H9 (cell line): Measurements from ENCODE around the gene DNAH8. TPM values are rescaled to one million over a fixed set of nuclear protein-coding genes. Genes with fewer than 3 reads are reported as not detected.

Source experiments
- DNase-seq: peaks from one replicate; pipeline ENCODE4 v3.0.0-alpha.2; 2017
- H2AFZ ChIP-seq: one replicate; pipeline ENCODE4 v1.6.1; 2013; ENCODE audit warnings: mild to moderate bottlenecking, low read length, control low read depth, moderate library complexity
- H2AK5ac ChIP-seq: 2 replicates; pipeline ENCODE4 v1.6.1; 2013; ENCODE audit warnings: low read length, control low read depth, mixed read lengths; ENCODE audit not compliant: insufficient read length
- H2BK120ac ChIP-seq: one replicate; pipeline ENCODE4 v1.6.1; 2013; ENCODE audit warnings: low read depth, mild to moderate bottlenecking, low read length, control low read depth, inconsistent platforms; ENCODE audit not compliant: poor library complexity, severe bottlenecking
- H2BK12ac ChIP-seq: 2 replicates; pipeline ENCODE4 v1.6.1; 2013; ENCODE audit warnings: low read length, control low read depth, mixed read lengths, low read depth; ENCODE audit not compliant: insufficient read length
- H2BK15ac ChIP-seq: 2 replicates; pipeline ENCODE4 v1.6.1; 2013; ENCODE audit warnings: low read depth, low read length, control low read depth
- H2BK20ac ChIP-seq: one replicate; pipeline ENCODE4 v1.6.1; 2013; ENCODE audit warnings: low read depth, mild to moderate bottlenecking, low read length, control low read depth, inconsistent platforms; ENCODE audit not compliant: poor library complexity, severe bottlenecking
- H2BK5ac ChIP-seq: 2 replicates; pipeline ENCODE4 v1.6.1; 2013; ENCODE audit warnings: low read length, control low read depth, mixed read lengths; ENCODE audit not compliant: insufficient read length
- H3K14ac ChIP-seq: 2 replicates; pipeline ENCODE4 v1.6.1; 2013; ENCODE audit warnings: low read length, control low read depth; ENCODE audit not compliant: insufficient read depth
- H3K18ac ChIP-seq: 2 replicates; pipeline ENCODE4 v1.6.1; 2013; ENCODE audit warnings: low read depth, mild to moderate bottlenecking, mixed read lengths, low read length, control low read depth; ENCODE audit not compliant: insufficient read length
- H3K23ac ChIP-seq: 2 replicates; pipeline ENCODE4 v1.6.1; 2013; ENCODE audit warnings: low read length, control low read depth, mixed read lengths, low read depth; ENCODE audit not compliant: insufficient read length
- H3K23me2 ChIP-seq: 2 replicates; pipeline ENCODE4 v1.6.1; 2013; ENCODE audit warnings: low read depth, mild to moderate bottlenecking, mixed read lengths, low read length, control low read depth; ENCODE audit not compliant: insufficient read length, poor library complexity, severe bottlenecking
- H3K27ac ChIP-seq: 2 replicates; pipeline ENCODE4 v1.5.1; 2013; ENCODE audit warnings: low read length, control low read depth, mixed read lengths, low read depth; ENCODE audit not compliant: insufficient read length
- H3K27me3 ChIP-seq: 2 replicates; pipeline ENCODE4 v1.6.1; 2013; ENCODE audit warnings: low read length, control low read depth, inconsistent platforms; ENCODE audit not compliant: insufficient read depth
- H3K4ac ChIP-seq: 2 replicates; pipeline ENCODE4 v1.6.1; 2013; ENCODE audit warnings: low read depth, mild to moderate bottlenecking, control low read depth, inconsistent platforms, low read length, moderate library complexity
- H3K4me1 ChIP-seq: 2 replicates; pipeline ENCODE4 v1.6.1; 2013; ENCODE audit warnings: low read length, control low read depth, inconsistent platforms; ENCODE audit not compliant: insufficient read depth
- H3K4me2 ChIP-seq: 2 replicates; pipeline ENCODE4 v1.6.1; 2013; ENCODE audit warnings: low read length, control low read depth, mixed read lengths; ENCODE audit not compliant: insufficient read length, insufficient read depth
- H3K56ac ChIP-seq: 2 replicates; pipeline ENCODE4 v1.6.1; 2013; ENCODE audit warnings: low read depth, mild to moderate bottlenecking, mixed read lengths, low read length, control low read depth; ENCODE audit not compliant: insufficient read length
- H3K79me1 ChIP-seq: 2 replicates; pipeline ENCODE4 v1.6.1; 2013; ENCODE audit warnings: low read depth, mild to moderate bottlenecking, moderate library complexity, low read length, control low read depth, inconsistent platforms; ENCODE audit not compliant: insufficient read depth, poor library complexity, severe bottlenecking
- H3K79me2 ChIP-seq: 2 replicates; pipeline ENCODE4 v1.6.1; 2013; ENCODE audit warnings: low read length, control low read depth, inconsistent platforms; ENCODE audit not compliant: insufficient read depth
- H3K9ac ChIP-seq: 2 replicates; pipeline ENCODE4 v1.6.1; 2013; ENCODE audit warnings: low read length, control low read depth, mixed read lengths; ENCODE audit not compliant: insufficient read length; ENCODE audit errors: extremely low read depth
- H3K9me3 ChIP-seq: one replicate; pipeline ENCODE4 v1.6.1; 2013; ENCODE audit warnings: low read depth, low read length, inconsistent platforms; ENCODE audit not compliant: control insufficient read depth
- H3T11ph ChIP-seq: one replicate; pipeline ENCODE4 v1.6.1; 2013; ENCODE audit warnings: mild to moderate bottlenecking, low read length, control low read depth, inconsistent platforms
- H4K20me1 ChIP-seq: one replicate; pipeline ENCODE4 v1.6.1; 2013; ENCODE audit not compliant: control insufficient read depth, insufficient read length, insufficient read depth
- H4K5ac ChIP-seq: 2 replicates; pipeline ENCODE4 v1.6.1; 2013; ENCODE audit warnings: low read depth, mild to moderate bottlenecking, mixed read lengths, low read length, control low read depth; ENCODE audit not compliant: insufficient read length
- H4K8ac ChIP-seq: replicated peaks from 2 replicates; pipeline ENCODE4 v1.6.1; 2013; ENCODE audit warnings: low read length, control low read depth, mixed read lengths, low read depth; ENCODE audit not compliant: insufficient read length
- H4K91ac ChIP-seq: 2 replicates; pipeline ENCODE4 v1.6.1; 2013; ENCODE audit warnings: low read depth, mild to moderate bottlenecking, moderate library complexity, mixed read lengths, low read length, control low read depth; ENCODE audit not compliant: insufficient read length
- H3K27ac Mint-ChIP-seq, 3 experiments: 2 replicates in 2 of 3; 3 replicates in 1 of 3; pipeline ENCODE4 v1.8.0; 2020 to 2021; ENCODE audit warnings: mixed read lengths in 3 of 3, mild to moderate bottlenecking in 1 of 3, moderate library complexity in 1 of 3
- H3K27me3 Mint-ChIP-seq: 2 replicates; pipeline ENCODE4 v1.8.0; 2021; ENCODE audit warnings: low read depth, mild to moderate bottlenecking, moderate library complexity, mixed read lengths
- H3K36me3 Mint-ChIP-seq, 3 experiments: 2 replicates in 2 of 3; 3 replicates in 1 of 3; pipeline ENCODE4 v1.8.0; 2020 to 2021; ENCODE audit warnings: low read depth in 3 of 3, mixed read lengths in 3 of 3; ENCODE audit not compliant: insufficient read depth in 1 of 3
- H3K4me1 Mint-ChIP-seq, 2 experiments: 2 replicates each; pipeline ENCODE4 v1.8.0; 2020; ENCODE audit warnings: mixed read lengths in 2 of 2
- H3K4me3 Mint-ChIP-seq, 2 experiments: 2 replicates in 1 of 2; 3 replicates in 1 of 2; pipeline ENCODE4 v1.8.0; 2020 to 2021; ENCODE audit warnings: mild to moderate bottlenecking in 2 of 2, mixed read lengths in 2 of 2, moderate library complexity in 1 of 2
- H3K9me3 Mint-ChIP-seq, 2 experiments: 2 replicates in 1 of 2; 3 replicates in 1 of 2; pipeline ENCODE4 v1.8.0; 2020; ENCODE audit warnings: mild to moderate bottlenecking in 2 of 2, mixed read lengths in 2 of 2, moderate library complexity in 1 of 2
- WGBS: extraction: QIAGEN DNeasy Blood & Tissue Kit; methylation state at CpG from one replicate; pipeline ENCODE4 v1.1.7; 2013; ENCODE audit warnings: missing lambda C conversion rate, low lambda C conversion rate, mixed read lengths; ENCODE audit not compliant: insufficient read length; ENCODE audit errors: extremely low coverage; 5-methylcytosine and 5-hydroxymethylcytosine counted together
- total RNA-seq: library from RNA; stranded (reverse); gene quantifications from 2 replicates; pipeline ENCODE4 v1.2.1, GENCODE V29; 2021
- TF ChIP-seq, protein P1 (sequence below): fragments of 200-600 bp; sonication (generic); conservative IDR thresholded peaks from 3 replicates; pipeline ENCODE4 v1.8.0; 2021; ENCODE audit warnings: antibody characterized with exemption, mild to moderate bottlenecking

The DNAH8 gene
- total RNA-seq, 1 experiment from 2014 or later, result not detected

DNA sequence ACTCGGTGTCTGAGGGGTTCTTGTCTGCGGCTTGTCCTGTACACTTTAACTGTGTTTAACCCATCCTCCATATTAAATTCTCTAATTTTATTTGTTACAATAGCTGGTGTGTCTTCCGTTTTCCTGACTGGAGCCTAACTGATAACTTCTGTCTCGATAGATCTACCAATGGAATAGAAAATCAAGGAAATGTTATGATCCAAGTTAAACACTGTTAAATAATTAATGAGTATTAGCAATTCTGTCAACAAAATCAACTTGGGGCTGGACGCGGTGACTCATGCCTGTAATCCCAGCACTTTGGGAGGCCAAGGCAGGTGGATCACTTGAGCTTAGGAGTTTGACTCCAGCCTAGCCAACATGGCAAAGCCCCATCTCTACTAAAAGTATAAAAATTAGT, 81.7 kb downstream of the DNAH8 start:
- no peak overlapping the region for H4K5ac ChIP-seq
- no peaks in the 10 kb centered on the region for H3K4me1 ChIP-seq
- TF ChIP-seq, protein P1, sequence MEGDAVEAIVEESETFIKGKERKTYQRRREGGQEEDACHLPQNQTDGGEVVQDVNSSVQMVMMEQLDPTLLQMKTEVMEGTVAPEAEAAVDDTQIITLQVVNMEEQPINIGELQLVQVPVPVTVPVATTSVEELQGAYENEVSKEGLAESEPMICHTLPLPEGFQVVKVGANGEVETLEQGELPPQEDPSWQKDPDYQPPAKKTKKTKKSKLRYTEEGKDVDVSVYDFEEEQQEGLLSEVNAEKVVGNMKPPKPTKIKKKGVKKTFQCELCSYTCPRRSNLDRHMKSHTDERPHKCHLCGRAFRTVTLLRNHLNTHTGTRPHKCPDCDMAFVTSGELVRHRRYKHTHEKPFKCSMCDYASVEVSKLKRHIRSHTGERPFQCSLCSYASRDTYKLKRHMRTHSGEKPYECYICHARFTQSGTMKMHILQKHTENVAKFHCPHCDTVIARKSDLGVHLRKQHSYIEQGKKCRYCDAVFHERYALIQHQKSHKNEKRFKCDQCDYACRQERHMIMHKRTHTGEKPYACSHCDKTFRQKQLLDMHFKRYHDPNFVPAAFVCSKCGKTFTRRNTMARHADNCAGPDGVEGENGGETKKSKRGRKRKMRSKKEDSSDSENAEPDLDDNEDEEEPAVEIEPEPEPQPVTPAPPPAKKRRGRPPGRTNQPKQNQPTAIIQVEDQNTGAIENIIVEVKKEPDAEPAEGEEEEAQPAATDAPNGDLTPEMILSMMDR, result no peak
- no peaks in the 10 kb centered on the region for H4K20me1 ChIP-seq
- H3K36me3 Mint-ChIP-seq, result no peaks in the 10 kb centered on the region
- no peak overlapping the region for H3K4me3 Mint-ChIP-seq
- no peak overlapping the region for H3K4ac ChIP-seq
- H3K27ac ChIP-seq, result no peak overlapping the region
- H2BK15ac ChIP-seq, result no peak overlapping the region
- peaks cover 7 to 8% of the 10 kb centered on the region in 2 experiments for H3K4me1 Mint-ChIP-seq
- no peaks in the 10 kb centered on the region for H3K9me3 ChIP-seq
- H3K56ac ChIP-seq, result no peak overlapping the region
- no peak overlapping the region for H3K23ac ChIP-seq
- no peaks in the 10 kb centered on the region for H3K79me1 ChIP-seq
- H2BK20ac ChIP-seq, result no peak overlapping the region
- H3K27ac Mint-ChIP-seq, result no peak overlapping the region
- H3K18ac ChIP-seq, result no peak overlapping the region
- no peak overlapping the region for H4K91ac ChIP-seq
- no peak overlapping the region for H2BK12ac ChIP-seq
- no CpG with 5 or more reads among the region's 6 CpGs for WGBS
- DNase-seq, result no peak
- no peak overlapping the region for H2BK5ac ChIP-seq
- peaks cover 8% of the 10 kb centered on the region for H3K27me3 Mint-ChIP-seq
- H3K9me3 Mint-ChIP-seq, result no peaks in the 10 kb centered on the region
- no peak overlapping the region for H3T11ph ChIP-seq
- no peak overlapping the region for H2BK120ac ChIP-seq
- H2AFZ ChIP-seq, result no peak overlapping the region
- no peaks in the 10 kb centered on the region for H3K27me3 ChIP-seq
- H3K4me2 ChIP-seq, result no peak overlapping the region
- H3K14ac ChIP-seq, result no peak overlapping the region
- no peaks in the 10 kb centered on the region for H3K79me2 ChIP-seq
- no peak overlapping the region for H4K8ac ChIP-seq
- no peak overlapping the region for H3K9ac ChIP-seq
- no peak overlapping the region for H2AK5ac ChIP-seq
- H3K23me2 ChIP-seq, result no peaks in the 10 kb centered on the region
